Astrocyte of the spinal cord (primary cell): ENCODE results near the gene CMTM6.
"Not testable (repeated sequence)": the region's sequence is repeated elsewhere in the genome, so short reads cannot be mapped to it uniquely, and the experiment has no call there.

Source experiments
- DNase-seq: peaks from one replicate; pipeline ENCODE4 v3.0.0; 2011; ENCODE audit warnings: low read depth, low spot score
- H3K4me3 ChIP-seq: 2 replicates; pipeline ENCODE4 v1.5.1; 2011; ENCODE audit warnings: low read depth, mild to moderate bottlenecking, low read length, moderate library complexity
- in situ Hi-C: cut with HindIII; loops from 2 replicates; pipeline ENCODE4 v1.10.0; 2017; ENCODE audit warnings: low sequenced_read_pairs
- TF ChIP-seq, protein P1 (sequence below): IDR thresholded peaks from 2 replicates; pipeline ENCODE4 v1.5.1; 2012; ENCODE audit warnings: low read depth, mild to moderate bottlenecking, low read length, inconsistent platforms

The CMTM6 gene

DNA sequence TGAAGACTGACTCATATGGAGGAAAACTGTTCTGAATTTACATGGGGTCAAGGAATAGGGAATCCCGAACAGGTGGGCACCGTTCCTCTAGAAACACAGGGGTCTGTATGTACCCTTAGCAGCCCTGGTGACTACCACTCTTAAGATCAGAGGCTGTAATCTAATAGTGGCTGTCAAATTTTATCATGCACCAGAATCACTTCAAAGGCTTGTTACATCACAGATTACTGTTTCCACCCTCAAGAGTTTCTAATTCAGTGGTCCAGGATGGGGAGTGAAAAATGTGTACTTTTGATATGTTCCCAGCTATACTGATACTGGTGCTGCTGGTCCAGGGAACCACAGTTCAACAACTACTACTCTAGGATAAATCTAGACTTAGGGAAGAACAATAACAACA lies 40.2 kb upstream of the CMTM6 start:
- TF ChIP-seq, protein P1, sequence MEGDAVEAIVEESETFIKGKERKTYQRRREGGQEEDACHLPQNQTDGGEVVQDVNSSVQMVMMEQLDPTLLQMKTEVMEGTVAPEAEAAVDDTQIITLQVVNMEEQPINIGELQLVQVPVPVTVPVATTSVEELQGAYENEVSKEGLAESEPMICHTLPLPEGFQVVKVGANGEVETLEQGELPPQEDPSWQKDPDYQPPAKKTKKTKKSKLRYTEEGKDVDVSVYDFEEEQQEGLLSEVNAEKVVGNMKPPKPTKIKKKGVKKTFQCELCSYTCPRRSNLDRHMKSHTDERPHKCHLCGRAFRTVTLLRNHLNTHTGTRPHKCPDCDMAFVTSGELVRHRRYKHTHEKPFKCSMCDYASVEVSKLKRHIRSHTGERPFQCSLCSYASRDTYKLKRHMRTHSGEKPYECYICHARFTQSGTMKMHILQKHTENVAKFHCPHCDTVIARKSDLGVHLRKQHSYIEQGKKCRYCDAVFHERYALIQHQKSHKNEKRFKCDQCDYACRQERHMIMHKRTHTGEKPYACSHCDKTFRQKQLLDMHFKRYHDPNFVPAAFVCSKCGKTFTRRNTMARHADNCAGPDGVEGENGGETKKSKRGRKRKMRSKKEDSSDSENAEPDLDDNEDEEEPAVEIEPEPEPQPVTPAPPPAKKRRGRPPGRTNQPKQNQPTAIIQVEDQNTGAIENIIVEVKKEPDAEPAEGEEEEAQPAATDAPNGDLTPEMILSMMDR: no peak
- no peak overlapping the region for H3K4me3 ChIP-seq
- DNase-seq: no peak
- in situ Hi-C loops: no loop called here

DNA sequence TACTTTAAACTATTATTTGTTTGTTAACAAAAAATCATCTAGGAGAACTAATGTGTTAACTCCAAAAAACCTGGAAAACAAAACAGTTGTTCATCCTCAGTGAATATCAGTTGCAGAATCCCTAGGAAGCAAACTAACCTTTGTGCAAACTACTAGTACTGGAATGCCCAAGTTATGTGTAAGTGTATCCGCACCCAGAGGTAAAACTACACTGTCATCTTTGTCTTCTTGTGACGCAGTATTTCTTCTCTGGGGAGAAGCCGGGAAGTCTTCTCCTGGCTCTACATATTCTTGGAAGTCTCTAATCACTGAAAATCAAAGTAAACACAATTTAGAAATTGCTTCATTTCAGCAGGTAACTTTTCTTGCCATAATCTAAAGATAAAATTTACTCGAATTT lies 38.2 kb upstream of the CMTM6 start:
- TF ChIP-seq, protein P1: no peak
- in situ Hi-C loops: no loop called here
- no peak overlapping the region for H3K4me3 ChIP-seq
- DNase-seq: no peak

DNA sequence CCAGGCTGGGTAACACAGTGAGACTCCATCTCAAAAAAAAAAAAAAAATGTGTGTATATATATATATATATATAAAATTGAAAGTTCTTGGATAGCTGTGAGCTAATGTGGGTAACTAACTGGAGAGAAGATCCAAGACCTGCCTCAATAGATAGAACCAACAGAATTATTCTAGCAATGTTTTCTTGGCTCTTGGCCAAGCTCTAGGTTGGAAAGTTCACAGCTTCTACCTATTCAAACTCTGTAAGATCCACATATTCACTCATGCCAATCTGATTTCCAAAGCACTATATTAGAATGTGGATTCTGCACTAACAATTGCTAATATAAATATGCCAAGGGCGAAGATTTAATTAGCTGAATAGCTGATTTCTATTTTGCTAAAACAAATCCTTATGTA lies 29.8 kb upstream of the CMTM6 start:
- DNase-seq: no peak
- in situ Hi-C loops: no loop called here
- no peak overlapping the region for H3K4me3 ChIP-seq
- TF ChIP-seq, protein P1: no peak

DNA sequence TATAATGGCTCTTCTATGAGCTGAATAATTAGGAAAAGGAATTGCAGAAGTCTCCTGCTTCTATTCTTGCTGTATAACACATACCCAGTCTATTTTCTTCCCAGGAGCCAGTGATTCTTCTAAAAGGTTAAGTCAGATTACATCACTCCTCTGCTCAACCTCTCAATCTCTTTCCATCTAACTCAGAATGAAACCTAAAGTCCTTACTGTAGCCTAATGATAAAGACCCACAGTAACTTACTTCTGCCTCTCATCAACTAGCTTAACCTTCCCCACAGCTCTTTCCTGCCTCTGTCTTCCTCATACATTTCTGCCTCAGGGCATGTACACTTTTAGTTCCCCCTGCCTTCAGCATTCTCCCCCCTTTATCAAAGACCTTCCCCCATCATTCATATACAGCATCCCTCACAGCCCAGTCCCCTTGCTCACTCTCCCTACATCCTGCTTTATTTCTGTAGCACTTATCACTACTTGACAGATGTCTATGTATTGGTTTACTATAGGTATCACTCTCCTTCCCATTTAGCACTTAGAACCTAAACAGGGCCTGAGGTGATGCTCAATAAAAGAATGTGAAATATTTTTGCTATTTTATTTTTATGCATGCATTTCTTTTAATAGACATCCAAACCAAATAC lies 28.5 kb upstream of the CMTM6 start:
- TF ChIP-seq, protein P1: no peak
- H3K4me3 ChIP-seq: no peak overlapping the region
- in situ Hi-C loops: no loop called here
- no peak for DNase-seq

DNA sequence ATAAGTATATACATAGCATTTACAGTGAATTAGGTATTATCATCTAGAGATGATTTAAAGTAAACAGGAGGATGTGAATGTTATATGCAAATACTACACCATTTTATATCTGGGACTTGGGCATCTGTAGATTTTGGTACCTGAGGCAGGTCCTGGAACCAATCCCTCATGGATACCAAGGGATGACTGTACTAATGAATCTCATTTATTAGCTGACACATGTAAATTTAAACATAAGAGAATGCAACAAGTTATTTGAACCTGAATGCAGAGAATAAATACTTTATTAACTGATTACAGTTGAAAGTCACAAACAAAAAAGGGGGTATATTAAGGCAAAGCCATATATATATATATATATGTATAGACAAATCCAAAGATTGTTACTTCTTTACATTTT lies 23.1 kb upstream of the CMTM6 start:
- DNase-seq: no peak
- TF ChIP-seq, protein P1: no peak
- no peak overlapping the region for H3K4me3 ChIP-seq
- in situ Hi-C loops: no loop called here

DNA sequence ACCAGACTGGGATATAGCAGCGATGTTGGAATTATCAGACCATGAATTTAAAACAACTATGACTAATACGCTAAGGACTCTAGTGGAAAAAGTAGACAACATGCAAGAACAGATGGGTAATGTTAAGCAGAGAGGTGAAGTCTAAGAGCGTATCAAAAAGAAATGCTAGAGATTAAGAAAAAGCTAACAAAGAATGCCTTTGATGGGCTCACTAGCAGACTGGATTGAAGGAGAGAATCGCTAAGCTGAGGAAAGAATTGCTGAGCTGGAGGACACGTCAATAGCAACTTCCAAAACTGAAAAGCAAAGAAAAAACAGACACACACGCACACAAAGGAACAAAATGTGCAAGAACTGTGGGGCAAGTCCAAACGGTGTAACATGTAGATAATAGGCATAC lies 20.0 kb upstream of the CMTM6 start:
- in situ Hi-C loops: no loop called here
- H3K4me3 ChIP-seq: no peak overlapping the region
- DNase-seq: no peak
- TF ChIP-seq, protein P1: no peak

DNA sequence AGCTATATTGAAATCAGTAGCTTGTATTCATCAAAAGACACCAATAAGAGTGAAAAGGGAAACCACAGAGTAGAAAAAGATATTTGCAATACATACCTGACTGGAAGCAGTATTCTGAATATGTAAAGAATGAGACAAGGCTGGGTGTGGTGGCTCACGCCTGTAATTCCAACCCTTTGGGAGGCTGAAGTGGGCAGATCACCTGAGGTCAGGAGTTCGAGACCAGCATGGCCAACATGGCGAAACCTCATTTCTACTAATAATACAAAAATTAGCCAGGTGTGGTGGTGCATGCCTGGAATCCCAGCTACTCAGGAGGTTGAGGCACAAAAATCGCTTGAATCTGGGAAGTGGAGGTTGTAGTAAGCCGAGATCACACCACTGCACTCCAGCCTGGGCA lies 16.3 kb upstream of the CMTM6 start:
- in situ Hi-C loops, H3K4me3 ChIP-seq, DNase-seq: not testable (repeated sequence)

DNA sequence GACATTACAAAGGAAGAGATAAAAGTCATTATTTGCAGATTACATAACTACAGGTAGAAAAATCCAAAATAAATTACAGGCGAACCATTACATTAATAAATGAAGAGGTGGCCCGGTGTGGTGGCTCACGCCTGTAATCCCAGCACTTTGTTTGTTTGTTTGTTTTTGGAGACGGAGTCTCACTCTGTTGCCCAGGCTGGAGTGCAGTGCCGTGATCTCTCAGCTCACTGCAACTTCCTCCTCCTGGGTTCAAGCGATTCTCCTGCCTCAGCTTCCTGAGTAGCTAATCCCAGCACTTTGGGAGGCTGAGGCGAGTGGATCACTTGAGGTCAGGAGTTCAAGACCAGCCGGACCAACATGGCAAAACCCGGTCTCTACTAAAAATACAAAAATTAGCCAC lies 14.1 kb upstream of the CMTM6 start:
- H3K4me3 ChIP-seq, in situ Hi-C loops, DNase-seq: not testable (repeated sequence)
